WI38 (cell line): Measurements from ENCODE around the gene DGKD.

ENCODE experiments used
- H3K4me3 ChIP-seq: 2 replicates; pipeline ENCODE4 v1.5.1; 2011; ENCODE audit warnings: low read depth, mild to moderate bottlenecking, control low read depth, low read length
- CTCF ChIP-seq: IDR thresholded peaks from 2 replicates; pipeline ENCODE4 v1.5.1; 2012; ENCODE audit warnings: low read depth, mild to moderate bottlenecking, control low read depth, low read length

The DGKD gene

GRCh38 chr2:233489666-233490065, 135.4 kb downstream of the DGKD start:
- no peak overlapping the region for H3K4me3 ChIP-seq
- TF ChIP-seq CTCF = no peak

DNA sequence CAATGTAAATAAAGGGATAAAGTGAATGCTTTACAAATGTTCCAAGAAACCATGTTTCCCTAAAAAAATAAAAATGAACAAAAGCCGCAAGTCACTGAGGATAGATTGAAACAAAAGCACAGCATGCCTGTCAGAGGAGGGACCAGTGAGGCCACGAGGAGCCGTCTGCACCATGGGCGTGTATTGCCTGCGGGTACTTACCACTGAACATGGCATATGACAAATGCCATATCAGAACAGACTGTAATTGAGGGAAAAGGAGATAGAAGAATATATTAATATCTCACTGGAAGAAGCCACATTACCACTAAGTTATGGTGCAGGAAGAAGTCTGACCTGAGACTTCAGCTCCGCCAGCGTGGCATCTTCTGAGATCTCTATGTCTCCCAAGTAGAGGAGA, 136.5 kb downstream of the DGKD start:
- no peak for TF ChIP-seq CTCF
- H3K4me3 ChIP-seq = no peak overlapping the region

- no peak for TF ChIP-seq CTCF
- no peak overlapping the region for H3K4me3 ChIP-seq
Measured at GRCh38 chr2:233491326-233491725, 137.0 kb downstream of the DGKD start.

DNA sequence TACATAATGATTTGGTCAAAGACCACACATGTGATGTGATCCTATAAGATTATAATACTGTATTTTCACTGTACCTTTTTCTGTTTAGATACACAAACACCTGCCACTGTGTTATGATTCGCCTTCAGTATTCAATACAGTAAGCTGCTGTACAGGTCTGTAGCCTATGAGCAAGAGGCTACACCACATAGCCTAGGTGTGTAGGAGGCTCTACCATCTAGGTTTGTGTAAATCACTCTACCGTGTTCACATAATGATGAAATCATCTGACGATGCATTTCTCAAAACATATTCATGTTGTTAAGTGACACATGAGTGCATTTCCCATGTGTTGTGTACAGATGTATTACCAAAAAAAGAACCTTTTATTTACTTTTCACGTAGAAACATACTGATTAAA, 137.8 kb downstream of the DGKD start:
- no peak for TF ChIP-seq CTCF
- no peak overlapping the region for H3K4me3 ChIP-seq

GRCh38 chr2:233492751-233493150, 138.5 kb downstream of the DGKD start:
- H3K4me3 ChIP-seq = no peak overlapping the region
- no peak for TF ChIP-seq CTCF

GRCh38 chr2:233495503-233496496, 141.5 kb downstream of the DGKD start:
- no peak for TF ChIP-seq CTCF

DNA sequence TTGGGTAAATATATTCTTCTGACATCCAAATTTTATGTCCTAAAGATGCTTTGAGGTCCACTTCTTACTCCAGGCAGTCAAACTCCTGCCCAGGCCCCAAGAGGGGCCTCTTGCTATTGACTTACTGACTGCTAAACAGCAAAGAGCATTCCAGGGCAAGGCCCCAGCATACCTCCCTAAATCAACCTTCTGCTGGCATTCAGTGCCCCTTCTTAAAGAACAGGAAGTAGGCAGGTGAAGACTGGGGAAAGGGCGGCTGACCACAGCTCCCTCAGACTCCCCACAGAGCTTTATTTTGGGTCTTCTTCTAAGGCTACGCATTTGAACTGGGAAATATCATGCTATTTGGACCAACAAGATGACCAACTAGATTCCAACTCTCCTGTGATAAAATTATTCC, 143.4 kb downstream of the DGKD start:
- no peak overlapping the region for H3K4me3 ChIP-seq
- TF ChIP-seq CTCF = no peak

More at GRCh38 chr2:233495503-233496496, 141.5 kb downstream of the DGKD start:
- H3K4me3 ChIP-seq = no peak overlapping the region
